OCI-LY7 (cell line): Measurements from ENCODE around the gene BEAN1.

Experiments used
- EZH2phosphoT487 ChIP-seq: fragments of 200-600 bp; sonication (generic); IDR thresholded peaks from 2 replicates; pipeline ENCODE4 v1.6.1; 2018; ENCODE audit warnings: low read depth, borderline replicate concordance, mild to moderate bottlenecking, mixed run types, antibody characterized with exemption, low read length, moderate library complexity, mixed read lengths
- TF ChIP-seq, protein P1 (sequence below): fragments of 200-600 bp; sonication (generic); conservative IDR thresholded peaks from 2 replicates; pipeline ENCODE4 v1.5.1; 2014; ENCODE audit warnings: mild to moderate bottlenecking, antibody characterized with exemption, low read length, moderate library complexity, mixed read lengths

DNA sequence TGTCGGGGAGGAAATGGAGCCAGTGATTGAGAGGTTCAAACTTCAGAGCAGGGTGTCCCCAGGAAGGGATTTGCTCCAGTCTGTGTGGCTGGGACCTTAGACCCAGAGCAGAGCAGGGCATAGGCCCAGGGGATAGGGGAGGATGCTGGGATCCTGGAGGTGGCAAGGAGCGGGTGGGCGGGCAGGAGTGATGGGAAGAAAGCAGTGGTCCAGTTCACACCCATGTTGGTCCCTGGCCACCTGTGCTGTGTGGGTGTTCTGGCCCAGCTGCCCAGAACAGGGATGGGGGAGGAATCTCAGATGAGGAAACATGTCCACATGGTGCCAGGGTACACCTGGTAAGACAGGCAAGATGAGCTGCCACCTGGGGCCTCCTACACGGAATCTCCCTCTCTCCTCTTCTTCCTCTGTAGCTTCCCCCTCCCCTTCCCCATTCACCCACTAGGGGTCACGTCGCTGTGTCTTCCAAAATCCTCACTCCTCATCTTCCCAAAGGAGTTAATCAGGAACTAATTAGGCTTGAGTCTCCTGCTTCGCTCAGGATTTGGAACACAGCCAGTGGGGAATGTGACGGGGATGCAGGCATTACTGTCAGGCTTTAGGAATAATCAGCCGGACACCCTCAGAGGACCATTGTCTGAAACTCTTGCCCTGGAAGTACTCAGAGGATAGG lies 2.3 kb downstream of the BEAN1 start:
- TF ChIP-seq, protein P1, sequence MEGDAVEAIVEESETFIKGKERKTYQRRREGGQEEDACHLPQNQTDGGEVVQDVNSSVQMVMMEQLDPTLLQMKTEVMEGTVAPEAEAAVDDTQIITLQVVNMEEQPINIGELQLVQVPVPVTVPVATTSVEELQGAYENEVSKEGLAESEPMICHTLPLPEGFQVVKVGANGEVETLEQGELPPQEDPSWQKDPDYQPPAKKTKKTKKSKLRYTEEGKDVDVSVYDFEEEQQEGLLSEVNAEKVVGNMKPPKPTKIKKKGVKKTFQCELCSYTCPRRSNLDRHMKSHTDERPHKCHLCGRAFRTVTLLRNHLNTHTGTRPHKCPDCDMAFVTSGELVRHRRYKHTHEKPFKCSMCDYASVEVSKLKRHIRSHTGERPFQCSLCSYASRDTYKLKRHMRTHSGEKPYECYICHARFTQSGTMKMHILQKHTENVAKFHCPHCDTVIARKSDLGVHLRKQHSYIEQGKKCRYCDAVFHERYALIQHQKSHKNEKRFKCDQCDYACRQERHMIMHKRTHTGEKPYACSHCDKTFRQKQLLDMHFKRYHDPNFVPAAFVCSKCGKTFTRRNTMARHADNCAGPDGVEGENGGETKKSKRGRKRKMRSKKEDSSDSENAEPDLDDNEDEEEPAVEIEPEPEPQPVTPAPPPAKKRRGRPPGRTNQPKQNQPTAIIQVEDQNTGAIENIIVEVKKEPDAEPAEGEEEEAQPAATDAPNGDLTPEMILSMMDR: no peak
- no peak for TF ChIP-seq EZH2phosphoT487
